SK-N-SH (cell line): ENCODE measurements around the gene LMO4.

Experiments used
- EP300 ChIP-seq, 2 experiments: IDR thresholded peaks; 2 replicates each; pipeline versions ENCODE4 v1.4.0 to v1.6.1; 2012; ENCODE audit warnings: borderline replicate concordance in 1 of 2, low read depth in 1 of 2, low read length in 1 of 2
- EZH2phosphoT487 ChIP-seq: fragments of 200-600 bp; sonication (generic); IDR thresholded peaks from 2 replicates; pipeline ENCODE4 v1.6.1; 2017; ENCODE audit warnings: low read depth, mixed run types, mild to moderate bottlenecking, antibody characterized with exemption, moderate library complexity, borderline replicate concordance
- GATA2 ChIP-seq: sonication (generic); formaldehyde crosslinking; IDR thresholded peaks from 2 replicates; pipeline ENCODE4 v1.5.0; 2020; ENCODE audit warnings: mild to moderate bottlenecking, missing genetic modification reagents
- MXI1 ChIP-seq: IDR thresholded peaks from 2 replicates; pipeline ENCODE4 v1.6.1; 2012; ENCODE audit warnings: mild to moderate bottlenecking, low read depth, low read length, improper control_type of control experiment
- POLR2AphosphoS5 ChIP-seq: IDR thresholded peaks from 2 replicates; pipeline ENCODE4 v1.6.1; 2012; ENCODE audit warnings: low read depth, low read length
- RXRA ChIP-seq: IDR thresholded peaks from 2 replicates; pipeline ENCODE4 v1.4.0; 2012; ENCODE audit warnings: low read depth, mild to moderate bottlenecking, borderline replicate concordance
- SMC3 ChIP-seq: IDR thresholded peaks from 2 replicates; pipeline ENCODE4 v1.6.1; 2012; ENCODE audit warnings: low read depth, low read length, improper control_type of control experiment
- TAF1 ChIP-seq: IDR thresholded peaks from 2 replicates; pipeline ENCODE4 v1.6.1; 2012; ENCODE audit warnings: low read depth, mild to moderate bottlenecking, low read length, moderate library complexity, borderline replicate concordance
- TF ChIP-seq, protein P1 (sequence below): fragments of 200-600 bp; sonication (generic); IDR thresholded peaks from 2 replicates; pipeline ENCODE4 v1.6.1; 2017; ENCODE audit warnings: antibody characterized with exemption, mild to moderate bottlenecking, moderate library complexity
- TF ChIP-seq, protein P2 (sequence below): IDR thresholded peaks from 2 replicates; pipeline ENCODE4 v1.4.0; 2012; ENCODE audit warnings: low read depth

DNA sequence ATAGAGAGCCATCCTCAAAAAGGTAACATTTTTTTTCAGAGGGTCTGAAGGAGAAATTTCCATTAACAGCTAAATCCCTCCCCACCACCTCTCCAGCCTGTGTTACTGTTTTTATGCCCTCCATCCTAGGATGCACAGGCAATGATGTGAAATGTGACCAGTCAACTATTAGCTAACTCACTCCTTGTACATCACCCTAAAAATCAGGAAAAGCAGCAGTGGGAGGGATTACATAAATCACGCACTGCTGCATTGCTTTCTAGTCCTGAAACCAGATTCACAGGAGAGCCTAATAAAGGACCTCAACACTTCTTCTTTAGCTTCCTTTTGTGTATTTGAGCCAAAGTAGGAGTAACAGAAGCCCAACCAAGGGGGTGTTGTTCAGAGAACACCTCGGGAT lies 66.3 kb downstream of the LMO4 start:
- TF ChIP-seq, protein P1, sequence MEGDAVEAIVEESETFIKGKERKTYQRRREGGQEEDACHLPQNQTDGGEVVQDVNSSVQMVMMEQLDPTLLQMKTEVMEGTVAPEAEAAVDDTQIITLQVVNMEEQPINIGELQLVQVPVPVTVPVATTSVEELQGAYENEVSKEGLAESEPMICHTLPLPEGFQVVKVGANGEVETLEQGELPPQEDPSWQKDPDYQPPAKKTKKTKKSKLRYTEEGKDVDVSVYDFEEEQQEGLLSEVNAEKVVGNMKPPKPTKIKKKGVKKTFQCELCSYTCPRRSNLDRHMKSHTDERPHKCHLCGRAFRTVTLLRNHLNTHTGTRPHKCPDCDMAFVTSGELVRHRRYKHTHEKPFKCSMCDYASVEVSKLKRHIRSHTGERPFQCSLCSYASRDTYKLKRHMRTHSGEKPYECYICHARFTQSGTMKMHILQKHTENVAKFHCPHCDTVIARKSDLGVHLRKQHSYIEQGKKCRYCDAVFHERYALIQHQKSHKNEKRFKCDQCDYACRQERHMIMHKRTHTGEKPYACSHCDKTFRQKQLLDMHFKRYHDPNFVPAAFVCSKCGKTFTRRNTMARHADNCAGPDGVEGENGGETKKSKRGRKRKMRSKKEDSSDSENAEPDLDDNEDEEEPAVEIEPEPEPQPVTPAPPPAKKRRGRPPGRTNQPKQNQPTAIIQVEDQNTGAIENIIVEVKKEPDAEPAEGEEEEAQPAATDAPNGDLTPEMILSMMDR, result no peak
- TF ChIP-seq POLR2AphosphoS5, result no peak
- no peak for TF ChIP-seq EP300 (IDR thresholded peaks at IDR 0.05; ENCODE audit: borderline replicate concordance in 1 of 2, low read depth in 1 of 2, low read length in 1 of 2)
- TF ChIP-seq, protein P2, sequence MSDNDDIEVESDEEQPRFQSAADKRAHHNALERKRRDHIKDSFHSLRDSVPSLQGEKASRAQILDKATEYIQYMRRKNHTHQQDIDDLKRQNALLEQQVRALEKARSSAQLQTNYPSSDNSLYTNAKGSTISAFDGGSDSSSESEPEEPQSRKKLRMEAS, result no peak
- TF ChIP-seq SMC3, result no peak
- TF ChIP-seq TAF1, result no peak
- no peak for TF ChIP-seq EZH2phosphoT487
- no peak for TF ChIP-seq GATA2 (CRISPR knock-in tag)
- TF ChIP-seq MXI1, result no peak
- no peak for TF ChIP-seq RXRA
